GM20000 (cell line): ENCODE data around the gene ALDH4A1.
"Not testable (repeated sequence)": the region's sequence is repeated elsewhere in the genome, so short reads cannot be mapped to it uniquely, and the experiment has no call there.

Experiments
- DNase-seq: peaks from one replicate; pipeline ENCODE4 v3.0.0; 2012; ENCODE audit warnings: low spot score
- TF ChIP-seq, protein P1 (sequence below): IDR thresholded peaks from 2 replicates; pipeline ENCODE4 v1.5.1; 2012; ENCODE audit warnings: mild to moderate bottlenecking, control low read depth; ENCODE audit errors: extremely low read depth, missing control alignments

The ALDH4A1 gene

GRCh38 chr1:18855573-18855972 lies 46.8 kb downstream of the ALDH4A1 start:
- DNase-seq: no peak
- TF ChIP-seq, protein P1, sequence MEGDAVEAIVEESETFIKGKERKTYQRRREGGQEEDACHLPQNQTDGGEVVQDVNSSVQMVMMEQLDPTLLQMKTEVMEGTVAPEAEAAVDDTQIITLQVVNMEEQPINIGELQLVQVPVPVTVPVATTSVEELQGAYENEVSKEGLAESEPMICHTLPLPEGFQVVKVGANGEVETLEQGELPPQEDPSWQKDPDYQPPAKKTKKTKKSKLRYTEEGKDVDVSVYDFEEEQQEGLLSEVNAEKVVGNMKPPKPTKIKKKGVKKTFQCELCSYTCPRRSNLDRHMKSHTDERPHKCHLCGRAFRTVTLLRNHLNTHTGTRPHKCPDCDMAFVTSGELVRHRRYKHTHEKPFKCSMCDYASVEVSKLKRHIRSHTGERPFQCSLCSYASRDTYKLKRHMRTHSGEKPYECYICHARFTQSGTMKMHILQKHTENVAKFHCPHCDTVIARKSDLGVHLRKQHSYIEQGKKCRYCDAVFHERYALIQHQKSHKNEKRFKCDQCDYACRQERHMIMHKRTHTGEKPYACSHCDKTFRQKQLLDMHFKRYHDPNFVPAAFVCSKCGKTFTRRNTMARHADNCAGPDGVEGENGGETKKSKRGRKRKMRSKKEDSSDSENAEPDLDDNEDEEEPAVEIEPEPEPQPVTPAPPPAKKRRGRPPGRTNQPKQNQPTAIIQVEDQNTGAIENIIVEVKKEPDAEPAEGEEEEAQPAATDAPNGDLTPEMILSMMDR: no peak

- TF ChIP-seq, protein P1: no peak
- no peak for DNase-seq
Measured at GRCh38 chr1:18854331-18855025, 47.9 kb downstream of the ALDH4A1 start.

DNA sequence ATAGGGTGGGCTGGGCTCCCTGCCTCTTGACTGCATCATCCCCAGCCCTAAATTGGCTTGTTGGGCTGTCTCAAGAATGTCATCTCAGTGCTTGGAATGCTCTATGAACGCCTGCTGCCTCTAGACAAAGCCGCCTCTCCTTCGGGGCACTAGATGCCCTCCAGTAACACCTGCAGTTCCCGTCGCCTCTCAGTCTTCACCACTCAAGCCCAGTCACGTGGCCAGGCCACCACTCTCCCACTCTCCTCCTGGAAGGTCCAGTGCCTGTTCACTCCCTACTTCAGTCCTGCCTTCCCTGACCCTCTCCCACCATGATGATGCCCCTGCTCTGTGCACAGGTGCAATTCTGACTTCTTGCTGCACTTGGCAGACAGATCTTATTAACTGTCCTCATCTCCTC lies 49.9 kb downstream of the ALDH4A1 start:
- TF ChIP-seq, protein P1: no peak
- no peak for DNase-seq

DNA sequence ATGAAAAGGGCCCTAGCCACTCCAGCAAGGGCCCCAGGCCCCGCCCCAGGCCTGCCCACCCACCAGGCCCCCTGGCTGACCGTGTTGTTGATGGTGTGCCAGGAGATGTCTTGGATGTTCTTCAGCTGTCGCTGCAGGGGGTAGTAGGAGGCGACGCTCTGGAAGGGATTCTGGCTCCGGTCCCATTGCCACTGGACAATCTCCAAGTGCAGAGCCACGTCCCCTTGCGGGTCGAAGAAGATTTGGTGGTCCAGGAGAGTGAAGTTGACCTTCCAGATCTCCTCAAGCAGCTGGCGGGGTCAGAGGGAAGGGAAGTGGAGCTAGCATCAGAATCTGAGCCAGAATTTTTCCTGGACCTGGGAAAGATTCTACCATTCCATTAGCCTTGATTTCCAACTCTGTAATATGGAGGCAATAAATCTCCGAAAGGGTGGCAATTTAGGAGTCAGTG lies 53.1 kb downstream of the ALDH4A1 start:
- TF ChIP-seq, protein P1: no peak
- no peak for DNase-seq

GRCh38 chr1:18847723-18848122 lies 54.6 kb downstream of the ALDH4A1 start:
- not testable (repeated sequence) for DNase-seq

GRCh38 chr1:18840145-18840544 lies 62.2 kb downstream of the ALDH4A1 start:
- DNase-seq: no peak
- TF ChIP-seq, protein P1: no peak

- DNase-seq: no peak
- TF ChIP-seq, protein P1: no peak
Measured at GRCh38 chr1:18836654-18837053, 65.7 kb downstream of the ALDH4A1 start.

DNA sequence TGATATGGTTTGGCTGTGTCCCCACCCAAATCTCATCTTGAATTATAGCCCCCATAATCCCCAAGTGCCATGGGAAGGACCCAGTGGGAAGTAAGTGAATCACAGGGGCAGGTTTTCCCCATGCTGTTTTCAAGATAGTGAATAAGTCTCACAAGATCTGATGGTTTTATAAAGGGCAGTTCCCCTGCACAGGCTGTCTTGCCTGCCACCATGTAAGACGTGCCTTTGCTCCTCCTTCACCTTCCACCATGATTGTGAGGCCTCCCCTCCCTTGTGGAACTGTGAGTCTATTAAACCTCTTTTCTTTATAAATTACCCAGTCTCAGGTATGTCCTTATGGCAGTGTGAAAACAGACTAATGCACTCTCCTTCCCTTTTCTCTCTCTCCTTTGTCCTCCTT lies 70.0 kb downstream of the ALDH4A1 start:
- not testable (repeated sequence) for DNase-seq

- TF ChIP-seq, protein P1: no peak
- DNase-seq: no peak
Measured at GRCh38 chr1:18831656-18832055, 70.7 kb downstream of the ALDH4A1 start.
